ENCODE measurements around the gene STAB1.

STAB1 gene

GRCh38 chr3:52504977-52505376 is 9.8 kb downstream of the STAB1 start:
- Mint-ChIP-seq H3K27ac (no peak overlapping the region), H3K4me1 (ENCODE audit: low read depth) (no peaks in the 10 kb centered on the region)

GRCh38 chr3:52506266-52506966 is 11.3 kb downstream of the STAB1 start:
- no peaks in the 10 kb centered on the region for H3K4me1 Mint-ChIP-seq (ENCODE audit: low read depth)
- no peaks in the 10 kb centered on the region for H3K27me3 Mint-ChIP-seq
- no peaks in the 10 kb centered on the region for H3K36me3 Mint-ChIP-seq (ENCODE audit: low read depth)
- H3K9me3 Mint-ChIP-seq, result no peaks in the 10 kb centered on the region
- no peak overlapping the region for H3K4me3 Mint-ChIP-seq
- no peak overlapping the region for H3K27ac Mint-ChIP-seq

More at GRCh38 chr3:52504977-52505376, 9.8 kb downstream of the STAB1 start:
- Mint-ChIP-seq H3K9me3 (no peaks in the 10 kb centered on the region), H3K27me3 (no peaks in the 10 kb centered on the region), H3K4me3 (no peak overlapping the region), H3K36me3 (ENCODE audit: low read depth) (no peaks in the 10 kb centered on the region)

DNA sequence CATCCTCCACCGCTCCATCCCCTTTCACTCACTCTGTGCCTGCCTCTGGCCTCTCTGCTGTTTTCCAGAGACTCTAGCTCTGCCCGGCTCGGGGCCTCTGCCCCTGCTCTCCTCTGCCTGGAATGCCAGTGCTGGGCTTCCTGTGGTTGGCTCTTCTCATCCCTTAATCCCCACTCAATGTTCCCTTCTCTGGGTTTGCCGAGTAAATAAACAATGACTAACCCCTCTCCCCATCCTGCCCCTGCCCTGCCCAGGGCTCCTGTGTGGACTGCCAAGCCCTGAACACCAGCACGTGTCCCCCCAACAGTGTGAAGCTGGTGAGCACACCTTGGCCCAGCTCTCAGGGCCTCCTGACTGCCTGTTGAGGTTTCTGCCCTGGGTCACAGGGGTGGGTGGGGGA is 12.2 kb downstream of the STAB1 start:
- no peaks in the 10 kb centered on the region for H3K27me3 Mint-ChIP-seq
- no peaks in the 10 kb centered on the region for H3K4me1 Mint-ChIP-seq (ENCODE audit: low read depth)
- no peaks in the 10 kb centered on the region for H3K36me3 Mint-ChIP-seq (ENCODE audit: low read depth)
- H3K27ac Mint-ChIP-seq, result no peak overlapping the region
- no peak overlapping the region for H3K4me3 Mint-ChIP-seq
- no peaks in the 10 kb centered on the region for H3K9me3 Mint-ChIP-seq

- H3K4me1 Mint-ChIP-seq (ENCODE audit: low read depth), result no peaks in the 10 kb centered on the region
- H3K9me3 Mint-ChIP-seq, result no peaks in the 10 kb centered on the region
- H3K27ac Mint-ChIP-seq, result no peak overlapping the region
- no peaks in the 10 kb centered on the region for H3K27me3 Mint-ChIP-seq
- H3K4me3 Mint-ChIP-seq, result no peak overlapping the region
- no peaks in the 10 kb centered on the region for H3K36me3 Mint-ChIP-seq (ENCODE audit: low read depth)
These were observed 14.7 kb downstream of the STAB1 start for GRCh38 chr3:52509753-52510328.

GRCh38 chr3:52511509-52511908 is 16.4 kb downstream of the STAB1 start:
- Mint-ChIP-seq H3K9me3 (no peaks in the 10 kb centered on the region), H3K27ac (no peak overlapping the region), H3K4me1 (ENCODE audit: low read depth) (no peaks in the 10 kb centered on the region), H3K27me3 (no peaks in the 10 kb centered on the region), H3K4me3 (no peak overlapping the region), H3K36me3 (ENCODE audit: low read depth) (no peaks in the 10 kb centered on the region)

GRCh38 chr3:52512105-52512504 is 17.0 kb downstream of the STAB1 start:
- H3K27ac Mint-ChIP-seq, result no peak overlapping the region
- no peak overlapping the region for H3K4me3 Mint-ChIP-seq
- no peaks in the 10 kb centered on the region for H3K4me1 Mint-ChIP-seq (ENCODE audit: low read depth)
- no peaks in the 10 kb centered on the region for H3K36me3 Mint-ChIP-seq (ENCODE audit: low read depth)
- no peaks in the 10 kb centered on the region for H3K27me3 Mint-ChIP-seq
- H3K9me3 Mint-ChIP-seq, result no peaks in the 10 kb centered on the region

- no peaks in the 10 kb centered on the region for H3K4me1 Mint-ChIP-seq (ENCODE audit: low read depth)
- no peak overlapping the region for H3K27ac Mint-ChIP-seq
- H3K4me3 Mint-ChIP-seq, result no peak overlapping the region
- H3K36me3 Mint-ChIP-seq (ENCODE audit: low read depth), result no peaks in the 10 kb centered on the region
- H3K9me3 Mint-ChIP-seq, result no peaks in the 10 kb centered on the region
- H3K27me3 Mint-ChIP-seq, result no peaks in the 10 kb centered on the region
These were observed 17.6 kb downstream of the STAB1 start for GRCh38 chr3:52512727-52513126.

- Mint-ChIP-seq H3K36me3 (ENCODE audit: low read depth) (no peaks in the 10 kb centered on the region), H3K4me3 (no peak overlapping the region), H3K9me3 (no peaks in the 10 kb centered on the region), H3K27ac (no peak overlapping the region), H3K27me3 (no peaks in the 10 kb centered on the region), H3K4me1 (ENCODE audit: low read depth) (no peaks in the 10 kb centered on the region)
These were observed 18.1 kb downstream of the STAB1 start for GRCh38 chr3:52513281-52513680.

- H3K4me3 Mint-ChIP-seq, result no peak overlapping the region
- H3K36me3 Mint-ChIP-seq (ENCODE audit: low read depth), result no peaks in the 10 kb centered on the region
- H3K27me3 Mint-ChIP-seq, result no peaks in the 10 kb centered on the region
- no peaks in the 10 kb centered on the region for H3K9me3 Mint-ChIP-seq
- H3K4me1 Mint-ChIP-seq (ENCODE audit: low read depth), result no peaks in the 10 kb centered on the region
- H3K27ac Mint-ChIP-seq, result no peak overlapping the region
These were observed 19.4 kb downstream of the STAB1 start for GRCh38 chr3:52514576-52514975.

DNA sequence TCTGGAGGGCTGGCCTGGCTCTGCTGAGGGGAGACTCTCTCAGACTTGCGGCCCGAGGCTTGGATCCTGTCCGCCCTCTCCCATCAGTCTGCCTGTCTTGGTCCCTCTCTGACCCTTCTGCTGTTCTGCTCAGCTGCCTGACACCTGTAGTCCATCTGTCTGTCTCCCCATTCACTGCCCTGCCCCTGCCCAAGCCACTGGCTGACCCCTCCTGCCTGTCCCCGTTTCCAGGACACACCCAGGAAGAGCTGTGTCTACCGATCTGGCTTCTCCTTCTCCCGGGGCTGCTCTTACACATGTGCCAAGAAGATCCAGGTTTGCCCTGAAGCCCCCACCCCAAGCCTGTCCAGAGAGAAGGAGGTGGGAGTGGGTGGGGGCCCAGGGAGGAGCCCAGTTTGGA is 20.1 kb downstream of the STAB1 start:
- Mint-ChIP-seq H3K27ac (no peak overlapping the region), H3K4me3 (no peak overlapping the region)

GRCh38 chr3:52516509-52517195 is 21.5 kb downstream of the STAB1 start:
- no peak overlapping the region for H3K4me3 Mint-ChIP-seq
- H3K27me3 Mint-ChIP-seq, result no peaks in the 10 kb centered on the region
- H3K27ac Mint-ChIP-seq, result no peak overlapping the region
- no peaks in the 10 kb centered on the region for H3K36me3 Mint-ChIP-seq (ENCODE audit: low read depth)
- H3K9me3 Mint-ChIP-seq, result no peaks in the 10 kb centered on the region
- no peaks in the 10 kb centered on the region for H3K4me1 Mint-ChIP-seq (ENCODE audit: low read depth)

More for the DNA sequence above, 20.1 kb downstream of the STAB1 start:
- Mint-ChIP-seq H3K4me1 (ENCODE audit: low read depth) (no peaks in the 10 kb centered on the region), H3K9me3 (no peaks in the 10 kb centered on the region), H3K36me3 (ENCODE audit: low read depth) (no peaks in the 10 kb centered on the region), H3K27me3 (no peaks in the 10 kb centered on the region)

GRCh38 chr3:52517796-52518722 is 22.9 kb downstream of the STAB1 start:
- no peaks in the 10 kb centered on the region for H3K9me3 Mint-ChIP-seq
- H3K4me3 Mint-ChIP-seq, result no peak overlapping the region
- H3K36me3 Mint-ChIP-seq (ENCODE audit: low read depth), result no peaks in the 10 kb centered on the region
- H3K27me3 Mint-ChIP-seq, result no peaks in the 10 kb centered on the region
- H3K27ac Mint-ChIP-seq, result no peak overlapping the region
- H3K4me1 Mint-ChIP-seq (ENCODE audit: low read depth), result no peaks in the 10 kb centered on the region

GRCh38 chr3:52518723-52519444 is 23.7 kb downstream of the STAB1 start:
- Mint-ChIP-seq H3K4me1 (ENCODE audit: low read depth) (no peaks in the 10 kb centered on the region), H3K27me3 (no peaks in the 10 kb centered on the region), H3K36me3 (ENCODE audit: low read depth) (no peaks in the 10 kb centered on the region), H3K4me3 (no peak overlapping the region), H3K9me3 (no peaks in the 10 kb centered on the region), H3K27ac (no peak overlapping the region)

DNA sequence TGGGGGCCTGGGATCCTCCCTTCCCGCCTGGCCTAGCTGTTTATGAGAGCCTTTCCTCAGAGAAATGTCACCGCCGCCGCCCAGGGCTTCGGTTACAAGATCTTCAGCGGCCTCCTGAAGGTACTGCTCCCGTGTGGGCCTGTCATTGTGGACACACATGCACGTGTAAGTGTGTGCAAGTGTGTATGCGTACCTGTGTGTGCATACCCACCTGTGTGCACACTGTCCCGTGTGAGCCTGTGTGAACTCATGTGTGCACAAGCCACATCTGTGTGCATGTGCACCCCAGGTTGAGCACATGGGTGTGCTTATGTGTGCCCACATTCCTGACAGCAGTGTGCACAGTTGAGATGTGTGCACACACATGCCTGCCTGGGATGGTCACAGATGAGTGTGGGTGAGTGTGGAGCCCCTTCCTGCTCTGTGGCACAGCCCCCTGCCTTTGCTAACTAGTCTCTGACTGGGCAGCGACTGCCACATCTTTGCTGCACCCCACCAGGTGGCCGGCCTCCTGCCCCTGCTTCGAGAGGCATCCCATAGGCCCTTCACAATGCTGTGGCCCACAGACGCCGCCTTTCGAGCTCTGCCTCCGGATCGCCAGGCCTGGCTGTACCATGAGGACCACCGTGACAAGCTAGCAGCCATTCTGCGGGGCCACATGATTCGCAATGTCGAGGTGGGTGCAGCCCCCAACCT is 24.5 kb downstream of the STAB1 start:
- no peaks in the 10 kb centered on the region for H3K27me3 Mint-ChIP-seq
- H3K4me1 Mint-ChIP-seq (ENCODE audit: low read depth), result no peaks in the 10 kb centered on the region
- peaks cover 7% of the 10 kb centered on the region for H3K36me3 Mint-ChIP-seq (ENCODE audit: low read depth)
- H3K27ac Mint-ChIP-seq, result no peak overlapping the region
- no peak overlapping the region for H3K4me3 Mint-ChIP-seq
- H3K9me3 Mint-ChIP-seq, result no peaks in the 10 kb centered on the region
